Rectal smooth muscle tissue (tissue), 1 donor: ENCODE data around the gene DNAJC13.
"Not testable (repeated sequence)": the region's sequence is repeated elsewhere in the genome, so short reads cannot be mapped to it uniquely, and the experiment has no call there.

ENCODE experiments used
- H3K27ac ChIP-seq: one replicate; pipeline ENCODE4 v1.7.0; 2013; ENCODE audit warnings: low read depth, low read length, inconsistent platforms
- H3K27me3 ChIP-seq: one replicate; pipeline ENCODE4 v1.7.0; 2013; ENCODE audit warnings: low read length; ENCODE audit not compliant: control insufficient read depth, insufficient read depth
- H3K36me3 ChIP-seq: one replicate; pipeline ENCODE4 v1.7.0; 2013; ENCODE audit warnings: low read length; ENCODE audit not compliant: control insufficient read depth, insufficient read depth
- H3K4me1 ChIP-seq: one replicate; pipeline ENCODE4 v1.7.0; 2013; ENCODE audit warnings: low read length; ENCODE audit not compliant: control insufficient read depth, insufficient read depth
- H3K4me3 ChIP-seq: one replicate; pipeline ENCODE4 v1.7.0; 2013; ENCODE audit warnings: low read length
- H3K9ac ChIP-seq: one replicate; pipeline ENCODE4 v1.7.0; 2013; ENCODE audit warnings: low read length

DNAJC13 gene

GRCh38 chr3:132392675-132393074 lies 24.6 kb upstream of the DNAJC13 start:
- H3K27ac ChIP-seq, H3K36me3 ChIP-seq, H3K27me3 ChIP-seq, H3K4me3 ChIP-seq, H3K4me1 ChIP-seq, H3K9ac ChIP-seq: not testable (repeated sequence)

DNA sequence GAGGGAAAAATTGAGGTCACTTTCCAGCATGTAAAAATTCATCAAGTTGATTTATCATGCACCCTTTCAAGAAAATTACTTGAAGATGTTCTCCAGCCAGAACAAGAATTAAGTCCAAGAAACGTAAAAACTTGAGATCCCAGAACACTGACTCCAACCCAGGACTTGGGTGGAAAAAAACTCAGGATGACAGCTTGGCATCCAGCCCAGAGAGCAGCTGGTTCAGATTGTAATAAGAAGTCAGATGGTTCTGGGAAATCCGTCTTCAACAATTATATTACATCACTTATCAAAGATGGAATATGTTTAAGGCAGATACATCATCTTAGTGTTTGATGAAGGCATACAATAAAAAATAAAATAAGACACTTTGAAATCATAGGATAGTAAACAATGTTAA lies 23.0 kb upstream of the DNAJC13 start:
- Histone ChIP-seq H3K4me1 (no peaks in the 10 kb centered on the region), H3K27me3 (no peaks in the 10 kb centered on the region), H3K4me3 (no peak overlapping the region), H3K9ac (no peak overlapping the region), H3K36me3 (no peaks in the 10 kb centered on the region), H3K27ac (no peak overlapping the region)

- Histone ChIP-seq H3K4me1 (no peaks in the 10 kb centered on the region), H3K4me3 (no peak overlapping the region), H3K9ac (no peak overlapping the region), H3K36me3 (no peaks in the 10 kb centered on the region), H3K27ac (no peak overlapping the region), H3K27me3 (no peaks in the 10 kb centered on the region)
Measured at GRCh38 chr3:132395126-132395525, 22.2 kb upstream of the DNAJC13 start.

- no peak overlapping the region for H3K4me3 ChIP-seq
- H3K4me1 ChIP-seq, result no peaks in the 10 kb centered on the region
- no peak overlapping the region for H3K27ac ChIP-seq
- no peaks in the 10 kb centered on the region for H3K36me3 ChIP-seq
- no peaks in the 10 kb centered on the region for H3K27me3 ChIP-seq
- no peak overlapping the region for H3K9ac ChIP-seq
Measured at GRCh38 chr3:132396255-132396654, 21.0 kb upstream of the DNAJC13 start.

- not testable (repeated sequence) for H3K27me3 ChIP-seq, H3K4me3 ChIP-seq, H3K9ac ChIP-seq, H3K36me3 ChIP-seq, H3K4me1 ChIP-seq, H3K27ac ChIP-seq
Measured at GRCh38 chr3:132396776-132397175, 20.5 kb upstream of the DNAJC13 start.

GRCh38 chr3:132399054-132399929 lies 18.0 kb upstream of the DNAJC13 start:
- no peak overlapping the region for H3K9ac ChIP-seq
- H3K27me3 ChIP-seq, result no peaks in the 10 kb centered on the region
- H3K36me3 ChIP-seq, result no peaks in the 10 kb centered on the region

DNA sequence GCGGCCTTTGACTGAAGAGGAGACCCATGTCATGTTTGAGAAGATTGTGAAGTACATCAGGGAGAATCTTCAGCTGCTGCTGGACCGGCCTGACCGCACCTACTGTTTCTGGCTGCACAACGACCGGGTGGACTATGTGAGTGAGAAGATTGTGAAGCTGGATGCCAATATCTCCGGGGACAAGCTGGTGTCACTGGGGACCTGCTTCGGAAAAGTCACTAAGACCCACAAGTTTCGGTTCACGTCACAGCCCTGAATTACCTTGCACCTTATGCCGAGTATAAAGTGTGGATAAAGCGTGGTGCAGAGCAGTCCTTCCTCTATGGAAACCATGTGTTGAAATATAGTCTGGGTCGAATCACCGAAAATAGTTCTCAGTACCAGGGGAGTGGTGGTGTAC lies 16.0 kb upstream of the DNAJC13 start:
- Histone ChIP-seq H3K4me1 (no peaks in the 10 kb centered on the region), H3K4me3 (no peak overlapping the region), H3K27me3 (no peaks in the 10 kb centered on the region), H3K27ac (no peak overlapping the region), H3K9ac (no peak overlapping the region), H3K36me3 (no peaks in the 10 kb centered on the region)

More at GRCh38 chr3:132399054-132399929, 18.0 kb upstream of the DNAJC13 start:
- H3K27ac ChIP-seq, result no peak overlapping the region
- H3K4me1 ChIP-seq, result no peaks in the 10 kb centered on the region
- no peak overlapping the region for H3K4me3 ChIP-seq

- Histone ChIP-seq H3K27ac (no peak overlapping the region), H3K4me3 (no peak overlapping the region), H3K9ac (no peak overlapping the region), H3K4me1 (no peaks in the 10 kb centered on the region), H3K27me3 (no peaks in the 10 kb centered on the region), H3K36me3 (no peaks in the 10 kb centered on the region)
Measured at GRCh38 chr3:132404276-132404675, 13.0 kb upstream of the DNAJC13 start.

- no peaks in the 10 kb centered on the region for H3K27me3 ChIP-seq
- H3K4me1 ChIP-seq, result no peaks in the 10 kb centered on the region
- H3K9ac ChIP-seq, result no peak overlapping the region
- no peaks in the 10 kb centered on the region for H3K36me3 ChIP-seq
- H3K4me3 ChIP-seq, result no peak overlapping the region
- no peak overlapping the region for H3K27ac ChIP-seq
Measured at GRCh38 chr3:132405188-132405587, 12.1 kb upstream of the DNAJC13 start.

DNA sequence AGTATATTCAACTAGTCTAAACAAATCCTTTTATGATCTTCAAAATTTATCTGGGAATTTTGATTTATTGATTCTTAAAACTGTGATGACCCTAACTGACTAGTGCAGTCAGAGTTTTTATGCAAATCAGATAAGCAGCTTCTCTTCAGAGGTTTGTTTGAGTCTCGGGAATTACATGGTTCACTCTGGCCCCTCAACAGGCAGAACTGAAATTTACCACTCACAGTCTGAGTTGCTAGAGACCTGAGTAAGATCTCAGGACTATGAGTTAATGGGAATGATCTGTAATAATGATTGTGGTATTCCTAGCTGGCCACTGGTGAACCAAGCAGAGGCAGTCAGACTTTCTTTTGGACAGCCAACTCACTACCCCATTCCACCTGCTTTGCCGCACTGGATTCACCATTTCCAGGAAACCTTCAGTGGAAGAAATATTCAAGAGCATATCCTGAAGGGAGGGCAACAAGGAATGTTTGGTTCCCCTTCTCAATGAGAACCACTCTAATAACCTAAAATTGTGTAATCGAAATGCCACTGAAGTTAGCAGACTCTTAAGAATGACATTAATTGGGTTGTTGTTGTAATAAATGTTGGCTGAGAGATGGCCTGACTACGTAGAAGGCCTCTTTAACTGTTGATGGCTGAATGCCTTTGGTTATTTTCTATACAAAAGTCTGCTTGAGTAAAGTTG lies 11.5 kb upstream of the DNAJC13 start:
- Histone ChIP-seq H3K9ac (no peak overlapping the region), H3K36me3 (no peaks in the 10 kb centered on the region), H3K27ac (no peak overlapping the region), H3K4me3 (no peak overlapping the region), H3K27me3 (no peaks in the 10 kb centered on the region), H3K4me1 (no peaks in the 10 kb centered on the region)

DNA sequence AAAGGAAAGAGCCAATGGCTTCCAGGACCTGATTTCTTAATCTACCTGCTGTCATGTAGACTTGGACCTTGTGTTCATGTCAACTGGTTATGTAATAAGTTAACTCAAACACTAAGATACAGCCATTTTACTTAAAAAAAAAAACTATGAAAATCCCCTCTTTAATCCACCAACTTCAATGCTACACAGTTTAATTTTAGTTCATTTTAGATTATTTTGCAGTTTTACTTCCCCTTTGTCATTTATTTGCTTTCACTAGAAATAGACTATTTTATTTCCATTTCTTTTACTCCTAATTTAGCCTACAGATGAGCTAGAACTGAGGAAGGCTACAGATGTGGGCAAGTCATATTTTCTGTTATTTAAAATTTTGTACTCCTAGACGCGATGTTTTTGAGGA lies 10.7 kb upstream of the DNAJC13 start:
- H3K9ac ChIP-seq, result no peak overlapping the region
- no peak overlapping the region for H3K27ac ChIP-seq
- no peaks in the 10 kb centered on the region for H3K27me3 ChIP-seq
- H3K4me1 ChIP-seq, result no peaks in the 10 kb centered on the region
- no peaks in the 10 kb centered on the region for H3K36me3 ChIP-seq
- H3K4me3 ChIP-seq, result no peak overlapping the region

GRCh38 chr3:132407025-132407424 lies 10.3 kb upstream of the DNAJC13 start:
- no peaks in the 10 kb centered on the region for H3K4me1 ChIP-seq
- no peak overlapping the region for H3K9ac ChIP-seq
- H3K4me3 ChIP-seq, result no peak overlapping the region
- H3K27ac ChIP-seq, result no peak overlapping the region
- H3K27me3 ChIP-seq, result no peaks in the 10 kb centered on the region
- H3K36me3 ChIP-seq, result no peaks in the 10 kb centered on the region

DNA sequence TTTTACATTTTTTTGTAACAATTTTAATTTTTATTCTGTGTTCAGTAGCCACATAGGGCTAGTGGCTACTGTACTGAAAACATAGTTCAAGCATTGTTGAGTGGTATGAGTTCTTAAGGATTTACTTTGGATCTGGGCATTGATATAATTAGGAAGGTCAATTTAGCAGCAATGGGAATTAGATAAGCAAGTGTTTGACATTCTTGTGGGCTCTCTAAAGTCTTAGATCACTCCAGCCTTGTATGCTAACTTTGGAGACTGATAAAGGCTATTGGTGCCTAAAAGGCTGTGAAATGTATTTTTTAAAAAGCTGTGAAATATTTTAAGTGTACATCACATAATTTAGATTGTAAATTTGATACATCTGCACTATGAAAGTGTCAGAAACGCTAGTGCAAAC lies 2.5 kb upstream of the DNAJC13 start:
- no peak overlapping the region for H3K27ac ChIP-seq
- H3K27me3 ChIP-seq, result no peaks in the 10 kb centered on the region
- H3K4me3 ChIP-seq, result no peak overlapping the region
- H3K36me3 ChIP-seq, result no peaks in the 10 kb centered on the region
- no peak overlapping the region for H3K9ac ChIP-seq
- no peaks in the 10 kb centered on the region for H3K4me1 ChIP-seq
